Endothelial cell of coronary artery (primary cell): ENCODE measurements around the gene FGD4. TPM values are rescaled to one million over a fixed set of nuclear protein-coding genes. Genes with fewer than 3 reads are reported as not detected.

Experiments
- total RNA-seq: library from RNA; depleted of rRNA; stranded (reverse); fragments of >200 nt; gene quantifications from 2 replicates; pipeline ENCODE4 v1.2.3, GENCODE V29; 2014

FGD4 gene
- total RNA-seq: 22.4 and 44.8 TPM in 2 replicates

DNA sequence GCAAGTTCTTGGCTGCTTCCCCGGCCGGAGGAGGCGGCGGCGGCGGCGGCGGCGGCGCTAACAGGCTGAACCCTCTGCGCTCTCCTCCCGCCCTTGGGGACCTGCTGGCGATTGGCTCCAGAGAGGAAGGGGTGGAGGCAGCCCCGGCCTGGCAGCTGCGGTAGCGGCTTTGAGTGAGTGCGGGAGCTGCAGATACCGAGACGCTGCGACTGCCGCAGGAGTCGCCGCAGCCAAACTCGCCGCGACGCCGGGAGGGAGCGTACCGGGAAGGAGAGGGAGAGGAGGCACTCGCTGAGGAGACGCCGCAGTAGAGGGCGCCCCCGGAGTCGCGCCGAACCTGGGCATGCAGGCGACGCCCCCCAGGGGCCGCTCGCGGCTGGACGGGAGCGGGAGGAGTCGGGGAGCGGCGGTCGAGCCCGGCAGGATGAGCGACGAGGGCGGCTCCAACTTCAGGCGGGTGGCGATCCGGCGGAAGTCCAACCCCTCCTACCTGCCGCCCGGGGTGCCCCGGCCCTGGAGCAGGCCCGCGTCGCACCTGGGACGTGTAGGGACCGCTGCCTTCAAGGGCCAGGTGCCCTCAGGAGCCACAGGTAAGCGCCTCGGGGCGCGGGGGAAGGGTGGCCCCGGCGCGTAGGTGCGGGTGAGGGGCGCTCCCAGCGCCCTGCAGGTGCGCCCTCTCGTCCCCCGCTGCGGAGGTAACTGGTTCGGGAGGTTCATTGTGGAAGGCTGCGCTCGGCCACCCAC lies at the start of gene FGD4:
Gene FGD4, plus strand, starts transcription at position 189 of the 744 bp plus-strand sequence.

DNA sequence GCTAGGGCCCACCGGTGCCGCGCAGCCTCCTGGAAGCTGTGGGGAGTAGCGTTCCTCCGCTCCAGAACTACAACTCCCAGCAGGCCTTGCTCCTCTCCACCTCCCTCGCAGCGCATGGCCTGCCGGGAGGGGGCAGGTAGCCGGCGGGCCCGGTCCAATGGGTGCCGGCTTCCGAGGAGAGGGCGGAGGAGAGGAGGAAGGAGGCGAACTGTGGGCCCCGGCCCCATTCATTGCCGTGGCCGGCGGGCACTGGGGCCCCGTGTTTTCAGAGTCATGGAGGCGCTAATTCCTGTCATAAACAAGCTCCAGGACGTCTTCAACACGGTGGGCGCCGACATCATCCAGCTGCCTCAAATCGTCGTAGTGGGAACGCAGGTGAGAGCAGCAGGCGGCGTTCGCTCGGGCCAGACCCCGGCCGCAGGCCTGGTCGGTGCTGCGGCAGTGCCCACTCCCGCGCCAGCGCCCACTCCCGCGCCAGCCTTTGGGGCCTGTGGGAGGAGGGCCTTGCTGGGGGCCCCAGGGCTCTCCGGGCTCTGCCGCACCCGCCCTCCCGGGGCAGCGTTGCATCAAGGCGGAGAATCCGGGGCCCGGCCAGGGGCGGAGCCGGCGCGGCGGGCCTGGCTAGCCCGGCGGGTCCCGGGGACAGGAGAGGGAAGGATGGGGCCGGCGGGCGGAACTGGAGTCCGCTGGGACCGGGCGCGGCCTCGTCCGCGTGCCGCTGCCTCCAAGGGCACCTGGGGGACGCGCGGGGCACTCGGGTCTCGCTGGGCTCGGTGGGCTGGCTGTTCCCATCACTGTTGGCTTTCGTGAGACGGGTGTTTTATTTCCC lies 279.9 kb downstream of the FGD4 start, which contains the start of gene DNM1L:
Gene DNM1L, plus strand, starts transcription at position 211 of the 829 bp plus-strand sequence. Its CDS starts 63 bp downstream, at position 274.

